Osteoblast (primary cell): ENCODE measurements around the gene CLEC3A. TPM values are rescaled to one million over a fixed set of nuclear protein-coding genes. Genes with fewer than 3 reads are reported as not detected.

Source experiments
- DNase-seq: peaks from one replicate; pipeline ENCODE4 v3.0.0; 2011; ENCODE audit warnings: low spot score, mixed read lengths; ENCODE audit not compliant: insufficient read length; ENCODE audit errors: missing footprints
- H2AFZ ChIP-seq: 2 replicates; pipeline ENCODE4 v1.6.0; 2011; ENCODE audit warnings: mild to moderate bottlenecking, low read length
- H3K27ac ChIP-seq: 2 replicates; pipeline ENCODE4 v1.5.1; 2011; ENCODE audit warnings: mild to moderate bottlenecking, low read depth, low read length, moderate library complexity
- H3K27me3 ChIP-seq: 2 replicates; pipeline ENCODE4 v1.6.0; 2012; ENCODE audit warnings: mild to moderate bottlenecking, control low read depth, inconsistent platforms, low read length, moderate library complexity; ENCODE audit not compliant: insufficient read depth
- H3K36me3 ChIP-seq: 2 replicates; pipeline ENCODE4 v1.5.1; 2011; ENCODE audit warnings: mild to moderate bottlenecking, low read length, control low read depth, moderate library complexity; ENCODE audit not compliant: insufficient read depth
- H3K4me1 ChIP-seq: 2 replicates; pipeline ENCODE4 v1.5.1; 2011; ENCODE audit warnings: mild to moderate bottlenecking, low read length, control low read depth, moderate library complexity; ENCODE audit not compliant: insufficient read depth
- H3K4me2 ChIP-seq: 2 replicates; pipeline ENCODE4 v1.6.0; 2011; ENCODE audit warnings: mild to moderate bottlenecking, low read length; ENCODE audit not compliant: insufficient read depth
- H3K4me3 ChIP-seq: fragments of 200-600 bp; sonication (generic); 3 replicates; pipeline ENCODE4 v1.5.1; 2012; ENCODE audit warnings: mild to moderate bottlenecking, low read length, inconsistent platforms; ENCODE audit not compliant: insufficient read depth
- H3K79me2 ChIP-seq: 2 replicates; pipeline ENCODE4 v1.6.0; 2012; ENCODE audit warnings: mild to moderate bottlenecking, low read length, control low read depth, inconsistent platforms; ENCODE audit not compliant: insufficient read depth
- H3K9me3 ChIP-seq: 2 replicates; pipeline ENCODE4 v1.5.1; 2011; ENCODE audit warnings: low read depth, low read length, control low read depth
- H4K20me1 ChIP-seq: 2 replicates; pipeline ENCODE4 v1.6.0; 2012; ENCODE audit warnings: mild to moderate bottlenecking, low read length, control low read depth; ENCODE audit not compliant: insufficient read depth
- total RNA-seq: library from RNA; depleted of rRNA; stranded (reverse); fragments of >200 nt; gene quantifications from 2 replicates; pipeline ENCODE4 v1.2.3, GENCODE V29; 2012
- TF ChIP-seq, protein P1 (sequence below): IDR thresholded peaks from 2 replicates; pipeline ENCODE4 v1.5.1; 2011; ENCODE audit warnings: mild to moderate bottlenecking, low read depth, low read length, moderate library complexity; ENCODE audit errors: extremely low read depth

CLEC3A gene
- total RNA-seq, 1 donor = not detected

GRCh38 chr16:78028018-78028417, 5.7 kb downstream of the CLEC3A start:
- Histone ChIP-seq H3K4me2 (no peak overlapping the region), H4K20me1 (no peaks in the 10 kb centered on the region), H3K4me1 (no peaks in the 10 kb centered on the region), H3K4me3 (no peak overlapping the region), H3K79me2 (no peaks in the 10 kb centered on the region), H3K27me3 (no peaks in the 10 kb centered on the region), H3K36me3 (no peaks in the 10 kb centered on the region), H3K27ac (no peak overlapping the region), H2AFZ (no peak overlapping the region), H3K9me3 (no peaks in the 10 kb centered on the region)
- TF ChIP-seq, protein P1, sequence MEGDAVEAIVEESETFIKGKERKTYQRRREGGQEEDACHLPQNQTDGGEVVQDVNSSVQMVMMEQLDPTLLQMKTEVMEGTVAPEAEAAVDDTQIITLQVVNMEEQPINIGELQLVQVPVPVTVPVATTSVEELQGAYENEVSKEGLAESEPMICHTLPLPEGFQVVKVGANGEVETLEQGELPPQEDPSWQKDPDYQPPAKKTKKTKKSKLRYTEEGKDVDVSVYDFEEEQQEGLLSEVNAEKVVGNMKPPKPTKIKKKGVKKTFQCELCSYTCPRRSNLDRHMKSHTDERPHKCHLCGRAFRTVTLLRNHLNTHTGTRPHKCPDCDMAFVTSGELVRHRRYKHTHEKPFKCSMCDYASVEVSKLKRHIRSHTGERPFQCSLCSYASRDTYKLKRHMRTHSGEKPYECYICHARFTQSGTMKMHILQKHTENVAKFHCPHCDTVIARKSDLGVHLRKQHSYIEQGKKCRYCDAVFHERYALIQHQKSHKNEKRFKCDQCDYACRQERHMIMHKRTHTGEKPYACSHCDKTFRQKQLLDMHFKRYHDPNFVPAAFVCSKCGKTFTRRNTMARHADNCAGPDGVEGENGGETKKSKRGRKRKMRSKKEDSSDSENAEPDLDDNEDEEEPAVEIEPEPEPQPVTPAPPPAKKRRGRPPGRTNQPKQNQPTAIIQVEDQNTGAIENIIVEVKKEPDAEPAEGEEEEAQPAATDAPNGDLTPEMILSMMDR = no peak
- DNase-seq = no peak

DNA sequence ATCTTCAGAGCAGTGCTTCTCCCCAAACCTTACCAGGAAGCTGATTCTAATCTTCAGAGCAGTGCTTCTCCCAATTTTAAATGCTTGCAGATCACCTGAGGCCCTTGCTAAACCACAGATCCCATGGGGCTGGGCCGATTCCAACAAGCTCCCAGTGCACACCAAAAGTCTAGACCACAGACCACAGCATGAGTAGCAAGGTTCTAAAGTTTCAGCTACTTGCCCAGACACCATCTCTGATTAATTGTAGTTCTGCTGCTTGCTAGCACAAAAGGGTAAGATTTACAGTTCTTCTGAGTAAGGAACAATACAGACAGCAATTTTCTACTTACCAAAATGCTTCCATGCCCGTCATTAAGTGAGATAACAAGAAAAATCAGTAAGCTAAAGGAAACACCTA, 12.2 kb downstream of the CLEC3A start:
- no peaks in the 10 kb centered on the region for H3K27me3 ChIP-seq
- H3K27ac ChIP-seq = no peak overlapping the region
- no peaks in the 10 kb centered on the region for H3K79me2 ChIP-seq
- TF ChIP-seq, protein P1 = no peak
- no peaks in the 10 kb centered on the region for H4K20me1 ChIP-seq
- H2AFZ ChIP-seq = no peak overlapping the region
- H3K4me3 ChIP-seq = no peak overlapping the region
- H3K4me1 ChIP-seq = no peaks in the 10 kb centered on the region
- no peaks in the 10 kb centered on the region for H3K9me3 ChIP-seq
- H3K36me3 ChIP-seq = no peaks in the 10 kb centered on the region
- no peak for DNase-seq
- H3K4me2 ChIP-seq = no peak overlapping the region

DNA sequence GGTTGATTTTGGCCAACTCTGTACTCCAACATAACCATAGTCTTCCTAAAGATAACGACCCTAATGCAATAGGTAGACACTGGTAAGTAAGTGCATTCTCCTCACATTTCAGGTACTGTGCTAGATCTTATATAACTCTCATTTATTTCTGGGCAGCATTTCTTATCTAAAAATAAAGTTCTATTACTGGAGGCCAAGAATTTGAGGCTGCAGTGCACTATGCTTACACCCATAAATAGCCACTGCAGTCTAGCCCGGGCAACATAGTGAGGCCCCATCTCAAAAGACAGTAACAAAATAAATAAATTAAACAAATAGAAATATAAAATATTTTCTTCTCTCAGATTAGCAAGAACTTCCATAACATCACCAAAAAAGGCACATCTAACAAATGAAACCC, 12.7 kb downstream of the CLEC3A start:
- Histone ChIP-seq H3K27ac (no peak overlapping the region), H4K20me1 (no peaks in the 10 kb centered on the region), H2AFZ (no peak overlapping the region), H3K4me1 (no peaks in the 10 kb centered on the region), H3K27me3 (no peaks in the 10 kb centered on the region), H3K36me3 (no peaks in the 10 kb centered on the region), H3K4me2 (no peak overlapping the region), H3K9me3 (no peaks in the 10 kb centered on the region), H3K4me3 (no peak overlapping the region), H3K79me2 (no peaks in the 10 kb centered on the region)
- TF ChIP-seq, protein P1 = no peak
- DNase-seq = no peak

DNA sequence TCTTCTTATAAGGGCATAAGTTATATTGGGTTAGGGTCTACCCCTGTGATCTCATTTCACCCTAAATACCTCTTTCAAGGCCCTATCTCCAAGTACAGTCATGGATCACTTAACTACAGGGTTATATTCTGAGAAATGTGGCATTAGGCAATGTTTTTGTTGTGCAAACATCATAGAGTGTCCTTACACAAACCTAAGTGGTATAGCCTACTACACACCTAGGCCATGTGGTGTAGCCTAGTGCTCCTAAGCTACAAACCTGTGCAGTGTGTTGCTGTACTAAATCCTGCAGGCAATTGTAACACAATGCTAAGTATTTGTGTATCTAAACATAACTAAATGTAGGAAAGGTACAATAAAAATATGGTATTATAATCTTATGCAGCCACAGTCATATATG, 18.0 kb downstream of the CLEC3A start:
- H3K27ac ChIP-seq = no peak overlapping the region
- H4K20me1 ChIP-seq = no peaks in the 10 kb centered on the region

More for the DNA sequence above, 18.0 kb downstream of the CLEC3A start:
- TF ChIP-seq, protein P1 = no peak
- DNase-seq = no peak
- H3K36me3 ChIP-seq = no peaks in the 10 kb centered on the region
- H3K4me1 ChIP-seq = no peaks in the 10 kb centered on the region
- H3K79me2 ChIP-seq = no peaks in the 10 kb centered on the region
- no peaks in the 10 kb centered on the region for H3K27me3 ChIP-seq
- no peak overlapping the region for H3K4me3 ChIP-seq
- no peak overlapping the region for H3K4me2 ChIP-seq
- no peaks in the 10 kb centered on the region for H3K9me3 ChIP-seq
- no peak overlapping the region for H2AFZ ChIP-seq
